Spleen (tissue), 7 donors: ENCODE data around the gene NMT2.

ENCODE experiments used
- POLR2A ChIP-seq, 3 donors: fragments of 450-650 bp; IDR thresholded peaks; one replicate each; pipeline ENCODE4 v1.5.1; 2017; ENCODE audit warnings: antibody characterized with exemption in 3 of 3, mild to moderate bottlenecking in 1 of 3
- POLR2AphosphoS5 ChIP-seq, 3 donors: sonication (generic); formaldehyde crosslinking; IDR thresholded peaks; one replicate each; pipeline ENCODE4 v1.5.1; 2017; ENCODE audit warnings: antibody characterized with exemption in 3 of 3
- TF ChIP-seq, protein P1 (sequence below), 11 experiments: fragments of 200-600 bp in 7 of 11; fragments of 450-650 bp in 4 of 11; sonication (generic) in 4 of 11; IDR thresholded peaks in 8 of 11; conservative IDR thresholded peaks in 3 of 11; 1 replicate in 7 of 11; 2 replicates in 4 of 11; pipeline versions ENCODE4 v1.4.0 to v1.8.0; 2016 to 2021; ENCODE audit warnings: antibody characterized with exemption in 11 of 11, inconsistent platforms in 4 of 11, mild to moderate bottlenecking in 1 of 11
- donor health status: DM: no; HTN: no; CAD: no; lungs with moderate emphysema.
- donor health status: DM: no; HTN: no; CAD: no.
- donor health status: DM: no; HTN: no; CAD: no.

DNA sequence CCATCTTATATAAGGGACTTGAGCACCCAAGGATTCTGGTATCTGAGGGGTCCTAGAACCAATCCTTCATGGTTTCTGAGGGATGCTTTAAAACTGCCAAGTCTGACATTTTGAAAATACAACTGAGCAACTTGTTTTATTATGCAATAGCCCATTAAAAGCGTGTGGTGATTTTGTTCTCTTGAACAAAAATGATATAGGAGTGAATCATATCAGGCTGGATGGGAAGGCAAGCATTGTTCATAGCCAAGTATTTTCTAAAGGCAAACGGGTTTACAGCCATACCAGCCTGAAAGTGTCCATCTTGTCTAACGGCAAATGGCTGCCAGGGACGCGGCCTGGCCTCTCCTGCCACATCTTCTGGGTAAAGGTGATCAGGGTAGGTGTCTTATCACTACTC, 48.0 kb downstream of the NMT2 start:
- TF ChIP-seq, protein P1, sequence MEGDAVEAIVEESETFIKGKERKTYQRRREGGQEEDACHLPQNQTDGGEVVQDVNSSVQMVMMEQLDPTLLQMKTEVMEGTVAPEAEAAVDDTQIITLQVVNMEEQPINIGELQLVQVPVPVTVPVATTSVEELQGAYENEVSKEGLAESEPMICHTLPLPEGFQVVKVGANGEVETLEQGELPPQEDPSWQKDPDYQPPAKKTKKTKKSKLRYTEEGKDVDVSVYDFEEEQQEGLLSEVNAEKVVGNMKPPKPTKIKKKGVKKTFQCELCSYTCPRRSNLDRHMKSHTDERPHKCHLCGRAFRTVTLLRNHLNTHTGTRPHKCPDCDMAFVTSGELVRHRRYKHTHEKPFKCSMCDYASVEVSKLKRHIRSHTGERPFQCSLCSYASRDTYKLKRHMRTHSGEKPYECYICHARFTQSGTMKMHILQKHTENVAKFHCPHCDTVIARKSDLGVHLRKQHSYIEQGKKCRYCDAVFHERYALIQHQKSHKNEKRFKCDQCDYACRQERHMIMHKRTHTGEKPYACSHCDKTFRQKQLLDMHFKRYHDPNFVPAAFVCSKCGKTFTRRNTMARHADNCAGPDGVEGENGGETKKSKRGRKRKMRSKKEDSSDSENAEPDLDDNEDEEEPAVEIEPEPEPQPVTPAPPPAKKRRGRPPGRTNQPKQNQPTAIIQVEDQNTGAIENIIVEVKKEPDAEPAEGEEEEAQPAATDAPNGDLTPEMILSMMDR (IDR thresholded peaks at IDR 0.05 in 8 of 11, conservative IDR thresholded peaks at IDR 0.05 in 3 of 11), result no peak
- TF ChIP-seq POLR2AphosphoS5 (IDR thresholded peaks at IDR 0.05), result no peak
- no peak for TF ChIP-seq POLR2A (IDR thresholded peaks at IDR 0.05)
